ENCODE measurements around the gene CCDC186.

- no peak for TF ChIP-seq CTCF (IDR thresholded peaks at IDR 0.05)
- no peak for TF ChIP-seq SIN3A (IDR thresholded peaks at IDR 0.05; ENCODE audit: borderline replicate concordance, insufficient read depth, low read depth, low read length)
Measured at GRCh38 chr10:114143160-114143559, 30.8 kb downstream of the CCDC186 start.

All from Panc1 (cell line).